HepG2 (cell line): ENCODE results near the gene TEX19. TPM values are rescaled to one million over a fixed set of nuclear protein-coding genes. Genes with fewer than 3 reads are reported as not detected.

Source experiments
- CENPT ChIP-seq: sonication (generic); formaldehyde crosslinking; IDR thresholded peaks from 2 replicates; pipeline ENCODE4 v1.8.0; 2022; ENCODE audit warnings: low read depth, mild to moderate bottlenecking, moderate library complexity, missing genetic modification reagents
- CERS6 ChIP-seq: sonication (generic); formaldehyde crosslinking; IDR thresholded peaks from 2 replicates; pipeline ENCODE4 v1.5.0; 2020; ENCODE audit warnings: missing genetic modification reagents
- DMAP1 ChIP-seq: IDR thresholded peaks from 2 replicates; pipeline ENCODE4 v1.6.1; 2016
- DNMT1 ChIP-seq: sonication (generic); formaldehyde crosslinking; IDR thresholded peaks from 2 replicates; pipeline ENCODE4 v1.5.1; 2020; ENCODE audit warnings: mild to moderate bottlenecking, missing genetic modification reagents
- FOXP4 ChIP-seq: sonication (generic); formaldehyde crosslinking; IDR thresholded peaks from 2 replicates; pipeline ENCODE4 v1.4.0; 2020; ENCODE audit warnings: missing genetic modification reagents
- KLF9 ChIP-seq: IDR thresholded peaks from 2 replicates; pipeline ENCODE4 v1.6.1; 2016; ENCODE audit warnings: low read depth
- PLSCR1 ChIP-seq: sonication (generic); formaldehyde crosslinking; IDR thresholded peaks from 2 replicates; pipeline ENCODE4 v1.5.0; 2020; ENCODE audit warnings: missing genetic modification reagents, mild to moderate bottlenecking, borderline replicate concordance
- SIN3B ChIP-seq: fragments of 150-350 bp; IDR thresholded peaks from 2 replicates; pipeline ENCODE4 v1.6.1; 2014; ENCODE audit warnings: low read length
- ZBTB1 ChIP-seq: sonication (generic); formaldehyde crosslinking; IDR thresholded peaks from 2 replicates; pipeline ENCODE4 v1.4.0; 2020; ENCODE audit warnings: missing genetic modification reagents, borderline replicate concordance
- ZNF251 ChIP-seq: sonication (generic); formaldehyde crosslinking; IDR thresholded peaks from 2 replicates; pipeline ENCODE4 v1.9.0; 2021; ENCODE audit warnings: mild to moderate bottlenecking, missing genetic modification reagents
- ZNF275 ChIP-seq: sonication (generic); formaldehyde crosslinking; IDR thresholded peaks from 2 replicates; pipeline ENCODE4 v1.8.0; 2022; ENCODE audit warnings: missing genetic modification reagents, mild to moderate bottlenecking, inconsistent platforms, borderline replicate concordance
- ZNF563 ChIP-seq: sonication (generic); formaldehyde crosslinking; IDR thresholded peaks from 2 replicates; pipeline ENCODE4 v1.8.0; 2022; ENCODE audit warnings: mild to moderate bottlenecking, moderate library complexity, missing genetic modification reagents
- ZNF567 ChIP-seq: sonication (generic); formaldehyde crosslinking; IDR thresholded peaks from 2 replicates; pipeline ENCODE4 v1.8.1; 2023; ENCODE audit warnings: mild to moderate bottlenecking, missing genetic modification reagents, borderline replicate concordance
- ZNF746 ChIP-seq: sonication (generic); formaldehyde crosslinking; IDR thresholded peaks from 2 replicates; pipeline ENCODE4 v1.8.0; 2022; ENCODE audit warnings: mild to moderate bottlenecking, missing genetic modification reagents
- ZNF891 ChIP-seq: sonication (generic); formaldehyde crosslinking; IDR thresholded peaks from 2 replicates; pipeline ENCODE4 v1.5.0; 2020; ENCODE audit warnings: mild to moderate bottlenecking, missing genetic modification reagents
- ZXDC ChIP-seq: sonication (generic); formaldehyde crosslinking; IDR thresholded peaks from 2 replicates; pipeline ENCODE4 v1.5.0; 2020; ENCODE audit warnings: mild to moderate bottlenecking, missing genetic modification reagents
- ZZZ3 ChIP-seq: sonication (generic); formaldehyde crosslinking; IDR thresholded peaks from 2 replicates; pipeline ENCODE4 v1.4.0; 2020; ENCODE audit warnings: missing genetic modification reagents, mild to moderate bottlenecking, borderline replicate concordance
- polyA plus RNA-seq, 8 experiments: library from polyadenylated mRNA; depleted of rRNA in 3 of 8; stranded (reverse) in 7 of 8; unstranded in 1 of 8; fragments of >200 nt; fragmentation: Illumina TruSeq in 4 of 8; extraction: Trizol in 4 of 8; gene quantifications; 2 replicates each; pipeline versions ENCODE4 v1.2.1 to v1.2.3, GENCODE V29; 2011 to 2016; ENCODE audit warnings: low read depth in 4 of 8, missing spikeins in 1 of 8, mixed read lengths in 1 of 8; ENCODE audit not compliant: insufficient read depth in 1 of 8
- total RNA-seq, 5 experiments: library from RNA; depleted of rRNA; stranded (reverse); fragments of >200 nt; fragmentation: Illumina TruSeq; extraction: Trizol; gene quantifications; 2 replicates each; pipeline ENCODE4 v1.2.3, GENCODE V29; 2016; ENCODE audit warnings: low read depth in 1 of 5

TEX19 gene
- total and polyA plus RNA-seq, 2 of the 13 experiments (the other 11 are each of a cell fraction or from before 2014, with no cell fraction given) = 1.3 to 6.0 TPM

- TF ChIP-seq DNMT1 (CRISPR knock-in tag) = no peak
- peak; percentile 99 for TF ChIP-seq KLF9 (CRISPR knock-in tag)
- no peak for TF ChIP-seq ZNF746 (CRISPR knock-in tag)
- TF ChIP-seq ZZZ3 (CRISPR knock-in tag) = no peak
- no peak for TF ChIP-seq ZNF567
- no peak for TF ChIP-seq ZNF251
- TF ChIP-seq ZNF891 (CRISPR knock-in tag) = no peak
- no peak for TF ChIP-seq ZNF275
- no peak for TF ChIP-seq ZXDC (CRISPR knock-in tag)
- TF ChIP-seq FOXP4 = 0 out of 2 replicates have a peak, but pooled peaks have one; percentile 36
- peak; percentile 61; the same call in 1 of the 2 replicates for TF ChIP-seq CERS6
- TF ChIP-seq ZBTB1 (CRISPR knock-in tag) = no peak
- TF ChIP-seq DMAP1 (CRISPR knock-in tag) = no peak
- TF ChIP-seq CENPT (CRISPR knock-in tag) = no peak
- peak; percentile 61; the same call in 1 of the 2 replicates for TF ChIP-seq ZNF563 (CRISPR knock-in tag)
- TF ChIP-seq PLSCR1 = no peak
- no peak; the same call in 1 of the 2 replicates for TF ChIP-seq SIN3B
These were observed 29.3 kb downstream of the TEX19 start (continued) for GRCh38 chr17:82388223-82388921.
